Stomach (tissue), 9 donors: Measurements from ENCODE around the gene FAM13C. TPM values are rescaled to one million over a fixed set of nuclear protein-coding genes. Genes with fewer than 3 reads are reported as not detected.

ENCODE experiments used
- DNase-seq, 2 donors: peaks; one replicate each; pipeline versions ENCODE4 v3.0.0 to v3.0.0-alpha.2; 2013 to 2019
- H3K27ac ChIP-seq, 5 donors: fragments of 200-600 bp in 4 of 5; sonication (generic) in 4 of 5; one replicate each; pipeline ENCODE4 v1.5.1; 2013 to 2019; ENCODE audit warnings: mild to moderate bottlenecking in 1 of 5, moderate library complexity in 1 of 5
- H3K27me3 ChIP-seq, 3 donors: fragments of 200-600 bp; sonication (generic); one replicate each; pipeline ENCODE4 v1.5.1; 2017 to 2019; ENCODE audit warnings: mixed run types in 1 of 3
- H3K36me3 ChIP-seq, 4 donors: fragments of 200-600 bp; sonication (generic); 1 replicate in 3 of 4; 2 replicates in 1 of 4; pipeline ENCODE4 v1.5.1; 2016 to 2019
- H3K4me1 ChIP-seq, 4 donors: fragments of 200-600 bp; sonication (generic); one replicate each; pipeline ENCODE4 v1.5.1; 2016 to 2019
- H3K4me3 ChIP-seq, 4 donors: fragments of 200-600 bp; sonication (generic) in 3 of 4; one replicate each; pipeline ENCODE4 v1.5.1; 2016 to 2019; ENCODE audit warnings: mild to moderate bottlenecking in 1 of 4
- H3K9me3 ChIP-seq, 4 donors: fragments of 200-600 bp; sonication (generic); one replicate each; pipeline ENCODE4 v1.5.1; 2016 to 2019
- CTCF ChIP-seq, 7 experiments: fragments of 450-650 bp in 4 of 7; fragments of 200-600 bp in 3 of 7; sonication (generic) in 3 of 7; IDR thresholded peaks; one replicate each; pipeline ENCODE4 v1.5.1; 2016 to 2019; ENCODE audit warnings: antibody characterized with exemption in 7 of 7, control low read depth in 2 of 7, mild to moderate bottlenecking in 1 of 7
- EP300 ChIP-seq: sonication (generic); formaldehyde crosslinking; IDR thresholded peaks from one replicate; pipeline ENCODE4 v1.6.1; 2017; ENCODE audit warnings: antibody characterized with exemption
- POLR2A ChIP-seq, 4 donors: fragments of 450-650 bp; IDR thresholded peaks; one replicate each; pipeline ENCODE4 v1.6.1; 2016; ENCODE audit warnings: antibody characterized with exemption in 4 of 4, control low read depth in 2 of 4, mild to moderate bottlenecking in 1 of 4, moderate library complexity in 1 of 4
- POLR2AphosphoS5 ChIP-seq, 3 donors: sonication (generic); formaldehyde crosslinking; IDR thresholded peaks; one replicate each; pipeline ENCODE4 v1.6.1; 2016; ENCODE audit warnings: antibody characterized with exemption in 3 of 3
- WGBS, 5 donors: extraction: QIAGEN DNeasy Blood & Tissue Kit in 3 of 5; methylation state at CpG; one replicate each; pipeline versions ENCODE4 v1.1.5 to v1.1.7; 2013 to 2018; 5-methylcytosine and 5-hydroxymethylcytosine counted together
- intact Hi-C: fragments of 100-400 bp; cut with DNase I; formaldehyde crosslinking; loops from one replicate; pipeline ENCODE4 v1.15.1; 2023; ENCODE audit warnings: low total_unique reads
- polyA plus RNA-seq, 3 donors: library from polyadenylated mRNA; stranded (reverse); fragments of 200-250 nt; gene quantifications; one replicate each; pipeline ENCODE4 v1.2.3, GENCODE V29; 2013
- total RNA-seq, 5 donors: library from RNA; depleted of rRNA; stranded (reverse); fragments of >200 nt; gene quantifications; one replicate each; pipeline versions ENCODE4 v1.1.0 to v1.2.3, GENCODE V29; 2014 to 2016
- donor health status: healthy with polysubstance abuse.
- donor health status: Bipolar disorder and iron deficiency.
- donor health status: healthy.

FAM13C gene
- total and polyA plus RNA-seq, 8 donors: 0.89 to 47.3 (median 9.2) TPM

- H3K27ac ChIP-seq: no peak overlapping the region
Observed at GRCh38 chr10:59284118-59284975, 78.0 kb downstream of the FAM13C start.

GRCh38 chr10:59283456-59284091 lies 78.8 kb downstream of the FAM13C start:
- Histone ChIP-seq H3K36me3 (no peaks in the 10 kb centered on the region), H3K9me3 (no peaks in the 10 kb centered on the region), H3K27me3 (no peaks in the 10 kb centered on the region), H3K27ac (no peak overlapping the region), H3K4me1 (peaks cover 0 to 23% (median 3%) of the 10 kb centered on the region in 4 donors), H3K4me3 (no peak overlapping the region)
- peak in 1 of 2 donors; percentile 38 for DNase-seq
- 36 to 54% (median 47%) methylated on average over 8 to 9 of the region's 9 CpGs for WGBS, 5 donors
- intact Hi-C loops: no loop called here
- TF ChIP-seq POLR2A (IDR thresholded peaks at IDR 0.05) (no peak), CTCF (IDR thresholded peaks at IDR 0.05) (no peak), POLR2AphosphoS5 (IDR thresholded peaks at IDR 0.05) (no peak), EP300 (no peak)

More at GRCh38 chr10:59284118-59284975, 78.0 kb downstream of the FAM13C start:
- Histone ChIP-seq H3K36me3 (no peaks in the 10 kb centered on the region), H3K27me3 (no peaks in the 10 kb centered on the region), H3K4me1 (peaks cover 0 to 23% (median 3%) of the 10 kb centered on the region in 4 donors), H3K4me3 (no peak overlapping the region), H3K9me3 (no peaks in the 10 kb centered on the region)
- TF ChIP-seq POLR2AphosphoS5 (IDR thresholded peaks at IDR 0.05) (no peak), POLR2A (IDR thresholded peaks at IDR 0.05) (no peak), CTCF (IDR thresholded peaks at IDR 0.05) (no peak), EP300 (no peak)
- no peak for DNase-seq
- intact Hi-C loops: no loop called here
- WGBS, 5 donors: 64 to 85% (median 75%) methylated on average over 7 of the region's 7 CpGs

- Histone ChIP-seq H3K9me3 (no peaks in the 10 kb centered on the region), H3K4me3 (no peak overlapping the region), H3K4me1 (peaks cover 0 to 23% (median 3%) of the 10 kb centered on the region in 4 donors), H3K27ac (no peak overlapping the region), H3K27me3 (no peaks in the 10 kb centered on the region), H3K36me3 (no peaks in the 10 kb centered on the region)
- WGBS, 5 donors: 46 to 71% (median 63%) methylated on average over 1 of the region's 1 CpG
- TF ChIP-seq CTCF (IDR thresholded peaks at IDR 0.05) (no peak), POLR2AphosphoS5 (IDR thresholded peaks at IDR 0.05) (no peak), EP300 (no peak), POLR2A (IDR thresholded peaks at IDR 0.05) (no peak)
- DNase-seq: no peak
- intact Hi-C loops: no loop called here
Observed at GRCh38 chr10:59281861-59282260, 80.5 kb downstream of the FAM13C start.

DNA sequence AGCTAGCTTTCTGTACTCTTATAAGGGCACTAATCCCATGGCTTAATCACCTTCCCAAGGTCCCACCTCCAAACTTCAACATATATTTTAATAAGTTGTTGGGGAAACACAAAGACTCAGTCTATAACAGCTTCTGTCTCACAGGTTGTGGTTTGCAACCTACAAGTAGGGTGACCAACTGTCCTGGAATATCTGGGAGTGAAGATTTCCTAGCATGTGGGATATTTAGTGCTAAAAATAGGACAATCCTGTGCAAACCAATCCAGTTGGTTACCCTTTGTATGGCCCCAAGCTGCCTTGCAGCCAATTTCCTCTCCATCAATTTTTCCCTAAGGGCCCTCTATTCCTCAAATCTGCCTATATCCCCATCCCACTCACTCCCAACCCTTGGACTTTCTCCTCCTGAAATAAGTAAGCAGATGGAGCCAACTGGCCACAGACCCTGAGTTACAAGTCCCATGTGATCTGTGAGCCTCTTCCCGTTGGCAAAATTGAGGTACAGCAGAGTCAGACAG lies 82.3 kb downstream of the FAM13C start:
- no peak for DNase-seq
- 63 to 91% (median 86%) methylated on average over 1 of the region's 1 CpG for WGBS, 5 donors
- Histone ChIP-seq H3K27me3 (no peaks in the 10 kb centered on the region), H3K27ac (no peak overlapping the region), H3K36me3 (no peaks in the 10 kb centered on the region), H3K4me3 (no peak overlapping the region), H3K4me1 (peaks cover 0 to 17% (median 1%) of the 10 kb centered on the region in 4 donors), H3K9me3 (no peaks in the 10 kb centered on the region)
- TF ChIP-seq POLR2AphosphoS5 (IDR thresholded peaks at IDR 0.05) (no peak), EP300 (no peak), CTCF (IDR thresholded peaks at IDR 0.05) (no peak), POLR2A (IDR thresholded peaks at IDR 0.05) (no peak)
- intact Hi-C loops: no loop called here
